Measurements from ENCODE around the gene ZRANB3.
"Not testable (repeated sequence)": the region's sequence is repeated elsewhere in the genome, so short reads cannot be mapped to it uniquely, and the experiment has no call there.

Gene ZRANB3

DNA sequence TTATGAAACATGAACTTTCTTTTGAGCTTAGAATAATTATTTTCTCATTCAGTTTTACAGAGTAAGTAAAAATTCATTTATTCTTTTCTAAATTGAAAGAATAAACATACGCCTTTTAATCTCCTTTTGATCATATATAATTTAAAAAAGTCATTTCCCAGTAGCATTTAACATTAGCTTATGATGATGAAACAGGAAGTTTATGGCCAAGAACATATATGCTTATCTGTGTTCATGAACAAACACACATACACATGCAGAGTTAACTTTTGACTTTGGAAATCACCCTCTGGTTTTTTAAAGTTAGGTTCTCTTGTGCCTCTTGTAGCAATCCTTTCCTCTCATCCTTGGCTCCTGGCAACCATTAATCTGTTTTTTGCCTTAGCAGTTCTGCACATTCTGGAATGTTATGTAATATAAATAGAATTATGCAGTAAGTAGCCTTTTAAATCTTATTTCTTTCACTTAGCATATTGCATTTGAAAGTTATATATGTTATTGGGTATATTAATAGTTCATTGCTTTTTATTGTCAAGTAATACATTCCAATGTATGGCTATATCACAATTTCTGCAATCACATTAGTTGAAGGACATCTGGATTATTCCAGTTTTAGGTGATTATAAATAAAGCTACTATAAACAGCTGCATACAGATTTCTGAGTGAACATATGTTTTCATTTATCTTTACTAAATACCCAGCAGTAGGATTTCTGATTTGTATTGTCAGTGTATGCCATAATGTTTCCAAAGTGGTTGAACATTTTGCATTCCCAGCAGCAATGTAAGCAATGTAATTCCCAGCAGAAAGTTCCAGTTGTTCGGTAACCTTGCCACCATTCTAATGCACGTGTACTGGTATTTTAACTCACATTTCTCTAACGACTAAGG, 210.3 kb downstream of the ZRANB3 start:
- DNase-seq, result no peak

DNA sequence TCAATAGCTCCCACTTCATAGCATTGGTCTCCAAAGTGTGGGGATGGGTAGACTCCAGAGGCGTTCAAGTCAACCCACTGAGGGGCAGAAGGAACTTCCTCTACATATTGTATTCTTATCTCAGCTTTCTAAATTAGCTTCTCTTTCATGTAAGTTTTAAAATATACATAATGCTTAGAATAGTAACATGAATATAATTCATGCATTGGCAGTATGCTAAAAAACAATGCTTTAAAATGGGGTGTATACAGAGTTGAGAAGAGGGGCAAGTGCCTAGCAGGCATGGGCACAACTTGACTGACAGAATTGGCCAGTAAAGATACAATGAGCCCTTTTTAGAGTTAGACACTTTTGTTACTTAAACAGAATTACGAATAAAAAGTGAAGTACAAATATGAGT, 212.2 kb downstream of the ZRANB3 start:
- no peak for DNase-seq

DNA sequence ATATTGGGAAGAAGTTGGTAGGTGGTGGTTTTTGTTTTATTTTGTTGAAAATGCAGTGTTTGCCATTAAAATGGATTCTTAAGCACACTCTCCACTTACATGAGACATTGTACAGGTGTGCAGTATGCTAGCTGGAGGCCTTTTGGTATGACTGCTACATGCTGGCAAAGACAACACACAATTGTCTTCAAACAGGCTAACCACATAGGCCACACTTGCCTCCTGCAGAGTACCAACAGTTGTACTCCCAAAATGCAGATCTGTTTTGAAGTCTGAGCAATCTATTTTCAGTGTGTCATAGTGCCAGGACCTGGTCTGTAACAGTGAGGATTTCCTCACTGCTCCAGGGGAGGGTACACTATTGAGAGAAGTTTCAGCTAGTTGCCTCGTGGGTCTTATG, 213.6 kb downstream of the ZRANB3 start:
- DNase-seq, result no peak

DNA sequence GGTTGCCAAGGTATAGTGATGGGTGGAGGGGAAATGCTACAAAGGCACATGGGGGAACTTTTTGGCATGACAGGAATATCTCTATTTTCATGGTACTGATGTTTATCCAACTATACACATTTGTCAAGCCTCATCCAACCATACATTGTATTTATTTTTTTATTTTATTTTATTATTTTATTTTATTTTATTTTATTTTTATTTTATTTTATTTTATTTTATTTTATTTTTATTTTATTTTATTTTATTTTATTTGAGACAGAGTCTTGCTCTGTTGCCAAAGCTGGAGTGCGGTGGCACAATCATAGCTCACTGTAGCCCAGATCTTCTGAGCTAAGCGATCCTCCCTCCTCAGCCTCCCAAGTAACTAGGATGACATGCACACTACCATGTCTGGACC, 219.1 kb downstream of the ZRANB3 start:
- no peak for DNase-seq

DNA sequence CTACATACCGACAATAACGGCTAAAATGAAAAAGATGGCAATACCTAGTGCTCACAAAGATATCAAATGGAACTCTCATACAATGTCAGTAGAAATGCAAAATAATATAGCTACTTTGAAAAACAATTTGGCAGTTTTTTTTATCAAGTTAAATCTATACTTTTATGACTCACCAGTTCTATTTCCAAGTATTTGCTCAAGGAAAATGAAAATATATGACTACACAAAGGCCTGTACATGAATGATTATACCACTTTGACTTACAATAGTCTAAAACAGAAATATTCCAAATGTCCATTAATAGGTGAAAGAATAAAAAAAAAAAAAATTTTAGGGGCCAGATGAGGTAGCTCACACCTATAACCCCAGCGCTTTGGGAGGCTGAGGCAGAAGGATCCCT, 219.8 kb downstream of the ZRANB3 start:
- DNase-seq, result no peak

DNA sequence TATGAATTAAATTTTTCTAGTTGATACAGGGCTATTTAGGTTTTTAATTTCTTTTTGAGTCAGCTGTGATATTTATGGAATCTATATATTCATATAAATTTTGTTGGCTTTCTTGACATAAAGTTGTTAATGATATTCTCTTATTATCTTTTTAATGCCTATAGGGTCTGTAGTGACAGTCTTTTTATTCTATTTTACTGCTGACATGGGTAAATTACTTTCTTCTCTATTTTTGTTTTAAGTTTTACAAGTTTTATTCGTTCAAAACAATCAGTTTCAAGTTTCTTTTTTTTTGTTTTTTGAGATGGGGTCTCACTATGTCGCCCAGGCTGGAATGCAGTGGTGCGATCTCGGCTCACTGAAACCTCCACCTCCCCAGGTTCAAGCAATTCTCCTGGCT, 226.3 kb downstream of the ZRANB3 start:
- DNase-seq, result no peak

DNA sequence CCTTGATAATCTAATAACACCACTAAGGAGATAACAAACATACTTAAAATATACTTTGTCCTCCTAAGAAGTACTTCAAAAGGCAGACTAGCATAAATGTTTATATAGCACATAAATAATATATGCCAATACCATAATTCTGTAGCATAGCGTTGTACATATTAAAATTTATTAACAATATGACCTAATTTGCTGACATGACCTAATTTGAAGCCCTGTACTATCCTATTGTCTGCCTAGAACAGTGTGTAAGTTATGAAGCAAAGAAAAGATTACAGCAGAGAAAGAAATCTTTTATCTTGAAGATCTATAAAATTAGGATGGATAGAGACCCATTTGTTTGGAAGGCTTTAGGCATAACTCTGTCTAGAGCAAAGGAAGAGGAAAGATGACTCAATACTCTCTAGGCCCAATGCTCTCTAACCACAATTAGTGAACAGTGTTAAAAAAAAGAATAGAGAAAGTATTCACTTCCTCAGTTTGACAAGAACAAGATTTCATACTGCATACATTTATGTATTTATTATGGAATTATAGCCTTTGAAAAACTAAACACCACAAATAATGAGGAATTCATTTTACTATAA, 231.3 kb downstream of the ZRANB3 start:
- no peak for DNase-seq

DNA sequence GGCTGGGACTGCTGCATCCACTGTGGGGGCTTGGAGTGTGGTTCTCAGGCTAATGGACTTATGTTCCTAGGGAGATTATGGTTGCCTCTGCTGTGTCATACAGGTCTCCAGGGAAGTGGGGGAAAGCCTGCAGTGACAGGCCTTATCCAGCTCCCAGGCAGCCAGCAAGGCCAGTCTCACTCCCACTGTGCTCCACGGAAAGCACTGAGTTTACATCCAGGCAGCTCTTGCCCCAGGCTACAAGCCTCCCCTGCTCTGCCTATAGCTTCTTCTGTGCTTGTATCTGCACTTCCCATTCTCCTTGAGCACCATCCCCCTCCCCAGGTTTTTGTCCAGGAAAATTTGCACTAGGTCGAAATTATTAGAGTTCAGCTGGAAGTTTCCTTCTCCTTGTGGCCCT, 231.9 kb downstream of the ZRANB3 start:
- DNase-seq, result no peak

DNA sequence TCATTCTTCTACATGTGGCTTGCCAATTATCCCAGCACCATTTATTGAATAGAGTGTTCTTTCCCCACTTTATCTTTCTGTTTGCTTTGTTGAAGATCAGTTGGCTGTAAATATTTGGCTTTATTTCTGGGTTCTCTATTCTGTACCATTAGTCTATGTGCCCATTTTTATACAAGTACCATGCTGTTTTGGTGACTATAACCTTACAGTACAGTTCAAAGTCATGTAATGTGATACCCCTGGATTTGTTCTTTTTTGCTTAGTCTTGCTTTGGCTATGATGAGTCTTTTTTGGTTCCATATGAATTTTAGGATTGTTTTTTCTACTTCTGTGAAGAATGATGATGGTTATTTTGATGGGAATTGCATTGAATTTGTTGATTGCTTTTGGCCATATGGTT, 243.9 kb downstream of the ZRANB3 start:
- not testable (repeated sequence) for DNase-seq

DNA sequence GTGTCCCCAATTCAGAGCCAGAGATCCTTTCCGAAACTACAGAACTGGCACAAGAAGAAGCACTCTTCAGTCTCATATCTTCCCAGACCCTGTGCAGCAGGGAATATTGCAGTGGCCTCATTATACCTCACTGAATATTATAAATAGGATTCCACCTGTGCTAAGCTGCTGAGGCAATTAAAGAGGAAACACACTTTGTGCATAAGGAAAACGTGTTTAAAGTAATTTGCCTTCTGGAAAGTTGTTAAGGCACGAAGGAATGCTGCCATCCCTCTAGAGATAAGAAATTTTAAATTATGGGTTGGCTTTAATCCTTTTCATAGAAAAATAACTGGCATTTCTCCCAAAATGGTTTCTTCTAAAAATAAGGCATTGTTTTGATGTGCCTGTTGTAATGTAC, 245.6 kb downstream of the ZRANB3 start:
- DNase-seq, result no peak

DNA sequence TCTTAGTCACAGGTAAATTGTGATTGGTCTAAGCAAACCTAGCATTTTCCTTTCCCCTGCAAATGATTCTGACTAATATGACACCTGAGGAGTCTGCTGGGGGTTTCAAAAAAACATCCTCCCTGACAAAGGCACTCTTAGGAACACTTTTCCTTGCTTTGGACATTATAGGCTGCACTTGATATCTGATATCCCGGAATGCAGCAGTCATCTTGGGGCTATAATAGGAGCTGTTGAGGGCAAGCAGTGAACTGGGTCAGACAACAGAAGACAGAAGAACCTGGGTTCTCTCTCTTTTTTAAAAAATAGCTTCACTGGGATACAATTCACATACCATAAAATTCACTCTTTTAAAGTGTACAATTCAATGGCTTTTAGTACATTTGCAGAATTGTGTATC, 249.6 kb downstream of the ZRANB3 start:
- DNase-seq, result no peak

DNA sequence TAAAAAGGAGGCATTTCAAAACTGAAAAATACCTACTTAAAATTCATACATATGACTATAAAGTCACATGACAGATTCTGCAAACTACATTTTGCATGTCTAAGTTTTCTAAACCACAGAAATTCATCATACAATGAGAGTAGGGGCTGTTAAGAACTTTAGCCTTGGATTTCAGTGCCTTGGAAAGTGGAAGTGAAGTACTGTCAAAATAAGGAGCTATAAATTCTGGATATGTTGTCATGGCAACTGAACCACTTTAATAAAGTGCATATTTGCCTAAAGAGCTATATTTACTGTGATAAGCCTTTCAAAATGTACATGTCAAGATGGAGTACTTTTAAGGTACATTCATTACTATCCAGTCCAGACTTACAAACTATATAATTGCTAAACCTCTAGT, 251.8 kb downstream of the ZRANB3 start:
- no peak for DNase-seq

DNA sequence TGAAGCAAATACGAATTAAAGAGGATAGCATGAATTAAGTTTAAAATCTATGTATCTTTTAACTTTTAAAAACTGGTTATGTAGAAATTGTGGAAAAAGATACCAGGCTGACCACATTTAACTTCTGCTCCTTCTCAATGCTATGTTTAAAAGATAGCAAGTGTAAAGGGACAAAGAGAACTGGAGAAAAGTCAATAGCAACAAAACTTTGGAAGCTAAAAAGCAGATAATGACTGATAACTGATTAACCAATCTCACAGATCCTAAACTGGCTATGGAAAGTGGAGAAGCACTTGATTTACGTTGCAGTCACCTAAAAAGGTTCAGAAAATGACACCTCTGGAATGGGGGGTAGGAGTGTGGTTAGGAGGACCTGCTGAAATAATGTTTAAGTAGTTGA, 254.5 kb downstream of the ZRANB3 start:
- no peak for DNase-seq

DNA sequence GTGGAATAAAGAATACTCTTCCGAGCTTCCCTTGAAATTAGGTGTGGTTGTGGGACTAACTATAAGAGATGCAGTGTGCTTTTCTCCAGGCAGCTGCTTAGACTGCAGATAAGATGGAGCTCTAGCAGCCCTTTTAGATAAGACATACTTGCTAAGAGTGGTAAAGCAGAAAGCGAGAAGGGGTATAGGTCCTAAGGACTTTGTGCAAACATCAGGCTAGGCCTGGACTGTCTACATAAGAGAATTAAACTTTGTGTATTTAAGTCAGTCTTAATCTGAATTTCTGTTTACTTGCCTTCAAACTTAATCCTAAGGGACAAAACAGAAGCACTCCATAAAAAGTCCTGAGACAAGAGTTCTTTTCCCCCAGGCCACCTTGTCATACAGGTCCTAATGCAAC, 260.0 kb downstream of the ZRANB3 start:
- DNase-seq, result no peak

DNA sequence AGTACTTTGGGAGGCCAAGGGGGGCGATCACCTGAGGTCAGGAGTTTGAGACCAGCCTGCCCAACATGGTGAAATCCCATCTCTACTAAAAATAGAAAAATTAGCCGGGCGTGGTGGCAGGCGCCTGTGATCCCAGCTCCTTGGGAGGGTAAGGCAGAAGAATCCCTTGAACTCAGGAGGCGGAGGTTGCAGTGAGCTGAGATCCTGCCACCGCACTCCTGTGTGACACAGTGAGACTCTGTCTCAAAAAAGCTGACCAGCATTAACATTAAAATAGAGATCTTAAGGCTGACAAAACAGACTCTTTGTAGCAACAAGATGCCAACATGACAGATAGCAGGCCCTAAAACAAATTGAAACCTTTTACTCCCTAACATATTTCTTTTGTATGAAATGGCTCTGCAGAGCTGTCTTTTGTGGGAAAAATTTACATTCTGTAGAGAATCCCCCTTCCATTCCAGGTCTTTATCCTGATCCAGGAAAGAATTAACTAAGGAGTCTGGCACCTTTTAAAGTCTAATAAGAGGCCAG, 265.0 kb downstream of the ZRANB3 start:
- DNase-seq, result no peak

DNA sequence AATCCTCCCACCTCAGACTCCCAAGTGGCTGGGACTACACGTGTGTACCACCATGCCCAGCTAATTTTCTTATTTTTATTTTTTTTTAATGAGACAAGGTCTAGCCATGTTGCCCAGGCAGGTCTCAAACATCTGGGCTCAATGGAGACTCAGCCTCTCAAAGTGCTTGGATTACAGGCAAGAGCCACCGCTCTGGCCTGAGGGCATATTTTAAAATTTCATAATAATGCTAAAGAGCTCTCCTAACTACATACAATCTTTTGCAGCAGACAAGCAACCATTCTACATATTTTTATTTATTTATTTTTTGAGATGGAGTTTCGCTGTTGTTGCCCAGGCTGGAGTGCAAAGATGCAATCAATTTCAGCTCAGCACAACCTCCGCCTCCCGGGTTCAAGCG, 271.9 kb downstream of the ZRANB3 start:
- DNase-seq, result no peak

DNA sequence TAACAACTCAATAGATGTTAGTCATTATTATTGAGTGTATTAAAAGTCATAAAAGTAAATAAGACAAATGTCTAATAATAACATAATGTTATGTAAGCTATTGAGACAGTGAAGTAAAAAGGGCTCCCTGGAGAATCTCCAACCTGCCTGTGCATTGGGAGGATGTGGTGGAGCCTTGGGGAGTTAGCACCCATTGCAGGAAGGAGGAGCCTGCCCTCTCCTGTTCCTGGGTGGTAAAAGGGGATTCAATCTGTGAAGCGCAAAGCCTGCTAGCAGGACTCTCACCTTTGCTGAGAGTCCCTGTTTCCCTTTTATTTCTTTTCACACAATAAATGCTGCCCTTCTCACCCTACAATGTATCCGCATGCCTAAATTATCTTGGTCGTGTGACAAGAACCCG, 272.8 kb downstream of the ZRANB3 start:
- DNase-seq, result no peak

DNA sequence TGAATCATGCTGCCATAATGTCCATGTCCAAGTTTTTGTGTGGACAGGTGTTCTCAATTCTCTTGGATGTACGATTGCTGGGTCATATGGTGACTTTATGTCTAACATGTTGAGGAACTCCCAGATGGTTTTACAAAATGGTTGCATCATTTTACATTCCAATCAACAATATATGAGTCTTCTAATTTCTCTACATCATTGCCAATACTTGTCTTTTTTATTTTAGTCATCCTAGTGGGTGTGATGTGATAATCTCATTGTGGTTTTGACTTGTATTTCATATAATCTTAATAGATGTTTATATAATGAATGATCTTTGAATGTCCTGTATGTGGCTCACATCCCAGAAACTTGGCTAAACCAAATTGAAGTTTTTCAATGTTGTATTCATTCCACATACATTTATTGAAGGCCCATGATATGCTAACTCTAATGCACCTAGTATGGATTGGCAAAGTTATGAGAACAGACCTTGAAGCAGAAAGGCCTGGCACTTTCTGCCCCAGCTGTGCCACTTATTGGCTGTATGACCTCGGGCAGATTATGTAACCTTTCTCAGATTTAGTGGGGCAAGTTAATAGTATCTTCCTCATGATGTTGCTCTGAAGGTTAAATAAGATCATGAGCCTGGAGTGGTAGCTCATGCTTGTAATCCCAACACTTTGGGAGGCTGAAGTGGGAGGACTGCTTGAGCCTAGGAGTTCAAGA, 273.5 kb downstream of the ZRANB3 start:
- no peak for DNase-seq

DNA sequence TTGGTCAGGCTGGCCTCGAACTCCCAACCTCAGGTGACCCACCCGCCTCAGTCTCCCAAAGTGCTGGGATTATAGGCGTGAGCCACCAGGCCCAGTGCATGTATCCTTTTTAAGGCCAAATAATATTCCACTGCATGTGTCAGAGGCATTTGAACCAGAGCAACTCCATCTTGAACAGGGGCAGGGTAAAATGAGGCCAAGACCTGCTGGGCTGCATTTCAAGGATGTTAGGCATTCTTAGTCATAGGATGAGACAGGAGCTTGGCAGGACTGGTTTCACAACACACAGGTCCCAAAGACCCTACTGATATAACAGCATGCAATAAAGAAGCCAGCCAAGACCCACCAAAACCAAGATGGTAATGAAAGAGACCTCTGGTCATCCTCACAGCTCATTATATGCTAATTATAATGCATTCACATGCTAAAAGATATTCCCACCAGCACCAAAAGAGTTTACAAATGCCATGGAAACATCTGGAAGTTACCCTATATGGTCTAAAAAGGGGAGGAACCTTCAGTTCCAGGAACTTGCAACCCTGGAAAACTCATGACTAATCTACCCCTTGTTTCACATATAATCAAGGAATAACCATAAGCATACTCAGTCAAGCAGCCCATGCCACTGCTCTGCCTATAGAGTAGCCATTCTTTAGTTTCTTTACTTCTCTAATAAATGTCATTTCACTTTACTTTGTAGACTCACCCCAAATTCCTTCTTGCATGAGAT, 274.3 kb downstream of the ZRANB3 start:
- DNase-seq, result no peak

DNA sequence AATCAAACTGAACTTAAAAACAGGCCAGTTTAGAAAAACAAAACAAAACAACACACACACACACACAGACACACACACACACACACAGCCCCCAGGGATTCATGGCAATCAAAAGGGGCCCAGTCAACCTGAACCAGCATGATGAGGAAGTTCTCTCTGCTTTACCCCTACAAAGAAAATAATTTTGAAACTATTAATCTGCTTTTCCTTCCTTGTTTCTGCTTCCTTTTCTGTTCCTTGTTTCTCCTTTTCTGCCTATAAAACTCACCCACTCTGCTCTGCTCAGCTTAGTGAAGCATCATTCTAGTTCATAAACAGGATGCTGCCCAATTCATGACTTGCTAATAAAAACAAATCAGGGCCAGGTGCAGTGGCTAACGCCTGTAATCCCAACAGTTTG, 275.8 kb downstream of the ZRANB3 start:
- no peak for DNase-seq

DNA sequence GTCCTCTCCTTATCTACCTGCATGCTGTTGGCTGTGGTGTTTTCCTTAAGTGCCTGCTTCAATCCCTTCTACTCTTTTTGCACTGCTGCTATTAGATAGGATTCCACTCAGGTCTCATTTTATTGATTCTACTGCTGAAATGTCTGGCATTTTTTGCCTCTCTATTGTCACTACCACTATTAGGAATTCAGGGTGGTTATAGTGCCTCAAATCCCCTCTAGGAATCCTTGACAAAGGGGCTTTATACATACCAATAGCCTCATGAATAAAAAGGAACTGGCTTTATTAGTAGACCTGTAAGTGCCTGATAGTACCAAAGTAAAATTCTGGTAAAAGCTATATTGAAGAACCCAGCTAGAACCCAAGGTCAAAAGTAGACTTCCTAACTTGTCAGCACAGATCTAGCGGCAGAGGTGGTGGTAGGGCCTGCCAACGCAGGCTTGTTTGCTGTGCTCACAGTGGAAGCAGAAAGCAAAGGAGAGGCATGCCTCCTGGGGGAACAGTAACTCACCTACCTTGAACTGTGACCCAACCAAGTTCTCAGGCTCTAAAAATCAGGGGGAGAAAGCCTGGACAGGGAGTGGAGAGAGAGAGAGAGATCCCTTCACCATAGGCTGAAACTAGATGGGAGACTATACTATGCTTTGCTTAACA, 278.1 kb downstream of the ZRANB3 start:
- no peak for DNase-seq

DNA sequence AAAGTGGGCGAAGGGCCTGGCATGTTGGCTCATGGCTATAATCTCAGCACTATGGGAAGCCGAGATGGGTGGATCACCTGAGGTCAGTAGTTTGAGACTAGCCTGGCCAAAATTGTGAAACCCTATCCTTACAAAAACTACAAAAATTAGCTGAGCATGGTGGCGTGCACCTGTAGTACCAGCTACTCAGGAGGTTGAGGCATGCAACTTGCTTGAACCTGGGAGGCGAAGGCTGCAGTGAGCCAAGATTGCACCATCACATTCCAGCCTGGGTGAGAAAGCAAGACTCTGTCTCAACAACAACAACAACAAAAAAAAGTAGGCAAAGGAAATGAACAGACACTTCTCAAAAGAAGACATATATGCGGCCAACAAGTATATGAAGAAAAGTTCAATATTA, 282.4 kb downstream of the ZRANB3 start:
- DNase-seq, result no peak

Data from NCI-H1436 (cell line).